Tibial nerve (tissue), 4 donors: ENCODE data around the gene NISCH. TPM values are rescaled to one million over a fixed set of nuclear protein-coding genes. Genes with fewer than 3 reads are reported as not detected.

ENCODE experiments used
- DNase-seq, 2 donors: peaks; one replicate each; pipeline ENCODE4 v3.0.0-alpha.2; 2019; ENCODE audit warnings: low spot score in 2 of 2
- H3K27ac ChIP-seq, 4 donors: fragments of 200-600 bp; sonication (generic) in 3 of 4; one replicate each; pipeline ENCODE4 v1.5.1; 2017 to 2019; ENCODE audit warnings: mild to moderate bottlenecking in 1 of 4
- H3K27me3 ChIP-seq, 2 donors: fragments of 200-600 bp; sonication (generic) in 1 of 2; one replicate each; pipeline versions ENCODE4 v1.5.1 to v1.6.0; 2017 to 2019
- H3K36me3 ChIP-seq, 3 donors: fragments of 200-600 bp; sonication (generic); one replicate each; pipeline ENCODE4 v1.5.1; 2018 to 2019
- H3K4me1 ChIP-seq, 4 donors: fragments of 200-600 bp; sonication (generic) in 3 of 4; one replicate each; pipeline ENCODE4 v1.5.1; 2017 to 2019
- H3K4me3 ChIP-seq, 4 donors: fragments of 200-600 bp; sonication (generic) in 3 of 4; one replicate each; pipeline ENCODE4 v1.5.1; 2017 to 2019; ENCODE audit warnings: mild to moderate bottlenecking in 1 of 4, moderate library complexity in 1 of 4
- H3K9me3 ChIP-seq, 4 donors: fragments of 200-600 bp; sonication (generic) in 3 of 4; one replicate each; pipeline ENCODE4 v1.5.1; 2017 to 2019
- EP300 ChIP-seq, 2 donors: sonication (generic); formaldehyde crosslinking; IDR thresholded peaks; one replicate each; pipeline ENCODE4 v1.6.1; 2017; ENCODE audit warnings: antibody characterized with exemption in 2 of 2, mild to moderate bottlenecking in 1 of 2
- POLR2A ChIP-seq, 2 donors: fragments of 450-650 bp; IDR thresholded peaks; one replicate each; pipeline ENCODE4 v1.6.1; 2017; ENCODE audit warnings: antibody characterized with exemption in 2 of 2, mild to moderate bottlenecking in 2 of 2, moderate library complexity in 2 of 2
- WGBS, 2 donors: methylation state at CpG; one replicate each; pipeline ENCODE4 v1.1.5; 2018; 5-methylcytosine and 5-hydroxymethylcytosine counted together
- total RNA-seq, 4 donors: library from RNA; depleted of rRNA; stranded (reverse); fragments of >200 nt; gene quantifications; one replicate each; pipeline ENCODE4 v1.1.0, GENCODE V29; 2016
- TF ChIP-seq, protein P1 (sequence below), 5 experiments: fragments of 200-600 bp in 3 of 5; fragments of 450-650 bp in 2 of 5; sonication (generic) in 3 of 5; IDR thresholded peaks; one replicate each; pipeline ENCODE4 v1.5.1; 2016 to 2019; ENCODE audit warnings: antibody characterized with exemption in 5 of 5, mild to moderate bottlenecking in 3 of 5, moderate library complexity in 2 of 5

Gene NISCH
- total RNA-seq, 4 donors from 2014 or later: 192 to 305 (median 232) TPM

DNA sequence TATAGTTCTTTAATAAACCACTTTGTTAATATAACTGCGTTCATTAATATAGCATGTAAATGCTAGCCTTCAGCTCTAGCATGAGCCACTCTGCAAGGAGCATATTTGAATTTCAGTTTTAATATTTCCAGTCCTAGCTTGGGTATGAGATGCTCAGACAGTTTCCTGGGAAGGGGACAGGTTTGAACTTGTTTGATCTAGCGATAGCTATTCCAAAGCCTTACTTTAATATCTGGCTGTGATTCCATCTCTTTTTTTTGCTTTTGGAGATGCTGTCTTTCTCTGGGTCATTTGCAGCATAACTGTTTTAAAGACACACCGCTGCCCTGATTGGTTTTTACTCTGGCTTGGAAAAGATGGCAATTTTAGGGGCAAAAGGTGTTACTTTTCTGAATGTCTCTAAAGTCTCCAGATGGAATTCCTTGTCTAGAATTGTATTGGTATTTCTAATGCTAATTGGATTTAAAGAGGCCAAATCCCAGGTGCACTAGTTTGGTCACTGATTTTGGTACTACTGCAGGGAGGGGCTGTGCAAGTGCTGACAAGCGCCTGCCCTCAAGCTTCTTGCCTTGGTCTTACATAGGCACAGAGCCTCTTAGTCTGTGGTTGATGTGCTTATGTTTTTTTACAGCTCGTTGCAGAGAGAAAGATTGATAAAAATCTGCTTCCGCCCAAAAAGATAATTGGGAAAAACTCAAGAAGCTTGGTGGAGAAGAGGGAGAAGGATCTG, 2.8 kb downstream of the NISCH start:
- WGBS, 2 donors: 79 to 80% methylated on average over 6 of the region's 6 CpGs
- Histone ChIP-seq H3K36me3 (peaks cover 0 to 59% (median 0%) of the 10 kb centered on the region in 3 donors), H3K27ac (no peak overlapping the region), H3K4me3 (no peak overlapping the region), H3K27me3 (no peaks in the 10 kb centered on the region), H3K4me1 (peaks cover 0 to 52% (median 13%) of the 10 kb centered on the region in 4 donors), H3K9me3 (no peaks in the 10 kb centered on the region)
- DNase-seq: no peak
- no peak for TF ChIP-seq EP300 (IDR thresholded peaks at IDR 0.05)
- TF ChIP-seq, protein P1, sequence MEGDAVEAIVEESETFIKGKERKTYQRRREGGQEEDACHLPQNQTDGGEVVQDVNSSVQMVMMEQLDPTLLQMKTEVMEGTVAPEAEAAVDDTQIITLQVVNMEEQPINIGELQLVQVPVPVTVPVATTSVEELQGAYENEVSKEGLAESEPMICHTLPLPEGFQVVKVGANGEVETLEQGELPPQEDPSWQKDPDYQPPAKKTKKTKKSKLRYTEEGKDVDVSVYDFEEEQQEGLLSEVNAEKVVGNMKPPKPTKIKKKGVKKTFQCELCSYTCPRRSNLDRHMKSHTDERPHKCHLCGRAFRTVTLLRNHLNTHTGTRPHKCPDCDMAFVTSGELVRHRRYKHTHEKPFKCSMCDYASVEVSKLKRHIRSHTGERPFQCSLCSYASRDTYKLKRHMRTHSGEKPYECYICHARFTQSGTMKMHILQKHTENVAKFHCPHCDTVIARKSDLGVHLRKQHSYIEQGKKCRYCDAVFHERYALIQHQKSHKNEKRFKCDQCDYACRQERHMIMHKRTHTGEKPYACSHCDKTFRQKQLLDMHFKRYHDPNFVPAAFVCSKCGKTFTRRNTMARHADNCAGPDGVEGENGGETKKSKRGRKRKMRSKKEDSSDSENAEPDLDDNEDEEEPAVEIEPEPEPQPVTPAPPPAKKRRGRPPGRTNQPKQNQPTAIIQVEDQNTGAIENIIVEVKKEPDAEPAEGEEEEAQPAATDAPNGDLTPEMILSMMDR (IDR thresholded peaks at IDR 0.05): no peak
- TF ChIP-seq POLR2A (IDR thresholded peaks at IDR 0.05): no peak

DNA sequence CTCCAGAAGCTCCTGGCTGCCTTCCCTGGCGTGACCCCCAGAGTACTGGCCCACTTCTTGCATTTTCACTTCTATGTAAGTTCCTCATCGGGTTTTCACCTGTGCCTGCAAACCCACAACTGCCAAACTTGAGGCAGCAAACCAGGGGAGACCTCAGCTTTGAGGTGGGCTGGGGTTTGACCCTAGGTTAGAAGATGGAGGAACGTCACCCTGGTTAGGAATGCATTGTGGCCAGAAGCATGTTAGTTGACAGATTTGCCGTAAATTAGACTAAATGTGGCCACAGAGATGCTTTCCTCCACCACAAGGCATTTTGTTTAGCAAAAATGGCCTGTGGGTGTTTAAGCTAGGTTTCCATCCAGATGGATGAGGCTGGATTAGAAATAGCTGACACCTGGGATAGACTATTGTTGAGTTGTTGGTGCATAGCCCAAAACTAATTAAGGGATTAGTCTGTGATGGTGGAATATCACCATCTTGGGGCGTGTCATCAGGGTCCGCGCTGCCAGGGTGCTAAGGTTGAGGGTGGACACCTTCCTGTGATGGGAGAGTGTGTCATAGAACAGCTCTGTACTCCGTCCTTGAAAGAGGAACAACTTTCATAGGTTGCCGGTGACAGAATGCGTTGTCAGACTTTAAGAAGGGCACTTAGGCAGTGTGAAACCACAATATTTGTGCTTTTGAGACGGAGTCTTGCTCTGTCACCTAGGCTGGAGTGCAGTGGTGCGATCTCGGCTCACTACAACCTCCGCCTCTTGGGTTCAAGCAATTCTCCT, 3.6 kb downstream of the NISCH start:
- Histone ChIP-seq H3K4me1 (peaks cover 0 to 49% (median 13%) of the 10 kb centered on the region in 4 donors), H3K9me3 (no peaks in the 10 kb centered on the region), H3K27ac (no peak overlapping the region), H3K4me3 (no peak overlapping the region), H3K27me3 (no peaks in the 10 kb centered on the region), H3K36me3 (peaks cover 0 to 64% (median 0%) of the 10 kb centered on the region in 3 donors)
- DNase-seq: no peak
- WGBS, 2 donors: 94 to 96% methylated on average over 14 of the region's 14 CpGs
- TF ChIP-seq, protein P1 (IDR thresholded peaks at IDR 0.05): no peak
- TF ChIP-seq EP300 (IDR thresholded peaks at IDR 0.05): no peak
- no peak for TF ChIP-seq POLR2A (IDR thresholded peaks at IDR 0.05)

DNA sequence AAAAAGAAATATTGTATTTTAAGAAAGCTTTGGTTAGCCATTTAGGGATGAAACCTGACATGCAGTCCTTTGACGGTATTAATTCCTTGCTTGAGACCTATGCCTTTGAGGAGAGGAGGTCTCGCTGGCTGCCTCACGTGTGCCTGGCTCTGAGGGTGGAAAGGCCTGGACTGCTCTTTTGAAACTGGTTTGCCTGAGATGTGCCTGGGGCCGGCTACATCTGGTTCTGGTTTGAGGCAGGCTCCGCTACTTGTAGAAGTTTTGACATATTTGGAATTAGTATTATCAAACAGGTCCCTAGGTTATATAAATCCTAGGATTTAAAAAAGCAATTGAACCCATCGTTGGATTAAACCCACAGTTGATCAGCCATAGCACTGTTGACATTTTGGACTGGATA, 6.5 kb downstream of the NISCH start:
- Histone ChIP-seq H3K27ac (peak overlapping the region in 1 of 4 donors; percentile 34), H3K36me3 (peaks cover 0 to 82% (median 0%) of the 10 kb centered on the region in 3 donors), H3K4me1 (peaks cover 0 to 41% (median 3%) of the 10 kb centered on the region in 4 donors), H3K9me3 (no peaks in the 10 kb centered on the region), H3K27me3 (no peaks in the 10 kb centered on the region), H3K4me3 (no peak overlapping the region)
- no peak for DNase-seq
- WGBS, 2 donors: 71 to 76% methylated on average over 6 of the region's 6 CpGs
- no peak for TF ChIP-seq POLR2A (IDR thresholded peaks at IDR 0.05)
- TF ChIP-seq EP300 (IDR thresholded peaks at IDR 0.05): no peak
- TF ChIP-seq, protein P1 (IDR thresholded peaks at IDR 0.05): no peak

DNA sequence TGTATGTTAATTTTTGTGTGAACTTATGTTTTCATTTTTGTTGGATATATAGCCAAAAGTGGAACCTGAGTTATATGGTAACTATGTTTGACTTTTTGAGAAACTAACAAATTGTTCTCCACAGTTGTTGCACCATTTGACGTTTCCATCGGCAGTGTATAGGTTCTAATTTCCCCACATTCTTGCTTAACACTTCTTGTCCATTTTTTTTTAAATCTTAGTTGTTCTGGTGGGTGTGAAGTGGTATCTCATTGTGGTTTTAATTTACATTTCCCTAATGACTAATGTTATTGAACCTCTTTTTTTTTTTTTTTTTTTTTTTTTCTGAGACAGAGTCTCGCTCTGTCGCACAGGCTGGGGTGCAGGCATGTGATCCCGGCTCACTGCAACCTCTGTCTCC, 8.0 kb downstream of the NISCH start:
- H3K36me3 ChIP-seq: peaks cover 0 to 74% (median 0%) of the 10 kb centered on the region in 3 donors
- peaks cover 0 to 44% (median 2%) of the 10 kb centered on the region in 4 donors for H3K4me1 ChIP-seq
- no peaks in the 10 kb centered on the region for H3K9me3 ChIP-seq
- H3K27me3 ChIP-seq: no peaks in the 10 kb centered on the region
- WGBS, 2 donors: 73 to 85% methylated on average over 5 of the region's 5 CpGs
- H3K4me3 ChIP-seq: no peak overlapping the region
- TF ChIP-seq EP300 (IDR thresholded peaks at IDR 0.05): no peak
- TF ChIP-seq POLR2A (IDR thresholded peaks at IDR 0.05): no peak
- TF ChIP-seq, protein P1 (IDR thresholded peaks at IDR 0.05): no peak
- H3K27ac ChIP-seq: no peak overlapping the region
- DNase-seq: no peak

DNA sequence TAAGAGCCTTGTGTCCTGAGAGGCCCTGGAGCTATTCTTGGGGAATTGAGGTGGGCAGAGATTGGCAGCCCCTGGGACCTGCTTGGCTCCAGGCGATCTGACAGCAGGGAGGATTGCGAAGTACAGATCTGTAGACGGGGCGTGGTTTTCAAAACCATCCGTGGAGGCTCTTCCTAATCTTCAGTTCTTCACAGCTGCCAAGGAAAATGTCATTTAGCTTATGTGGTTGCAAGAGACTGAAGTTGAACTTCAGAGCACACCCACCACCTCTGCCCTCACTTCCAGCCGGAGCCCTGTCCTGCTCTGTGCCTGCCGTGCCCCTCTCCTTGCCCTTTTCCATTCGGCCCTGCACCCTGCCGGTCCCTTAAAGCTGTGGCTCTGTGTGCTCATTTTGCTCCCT, 12.9 kb downstream of the NISCH start:
- H3K4me1 ChIP-seq: peaks cover 0 to 77% (median 14%) of the 10 kb centered on the region in 4 donors
- H3K9me3 ChIP-seq: no peaks in the 10 kb centered on the region
- DNase-seq: no peak
- peaks cover 0 to 60% (median 3%) of the 10 kb centered on the region in 3 donors for H3K36me3 ChIP-seq
- H3K27ac ChIP-seq: peak overlapping the region in 3 of 4 donors; percentile 22 to 67 (median 57)
- no peaks in the 10 kb centered on the region for H3K27me3 ChIP-seq
- H3K4me3 ChIP-seq: no peak overlapping the region
- TF ChIP-seq POLR2A (IDR thresholded peaks at IDR 0.05): no peak
- peak in 1 of 2 donors; percentile 9 for TF ChIP-seq EP300 (IDR thresholded peaks at IDR 0.05)
- TF ChIP-seq, protein P1 (IDR thresholded peaks at IDR 0.05): no peak
- WGBS, 2 donors: 37 to 40% methylated on average over 9 of the region's 9 CpGs
